ENCODE data around the gene WNT3. TPM values are rescaled to one million over a fixed set of nuclear protein-coding genes. Genes with fewer than 3 reads are reported as not detected.

Gene WNT3
- total and polyA plus RNA-seq, 2 donors (not counting 3 experiments of a cell fraction or from before 2014, with no cell fraction given) = 1.4 to 2.1 TPM

- TF ChIP-seq, protein P1, sequence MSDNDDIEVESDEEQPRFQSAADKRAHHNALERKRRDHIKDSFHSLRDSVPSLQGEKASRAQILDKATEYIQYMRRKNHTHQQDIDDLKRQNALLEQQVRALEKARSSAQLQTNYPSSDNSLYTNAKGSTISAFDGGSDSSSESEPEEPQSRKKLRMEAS (IDR thresholded peaks at IDR 0.05; ENCODE audit: insufficient read depth, insufficient read length) = no peak
- TF ChIP-seq POLR2AphosphoS5 (IDR thresholded peaks at IDR 0.05; ENCODE audit: insufficient read depth, low read depth, low read length) (no peak), POLR2A (IDR thresholded peaks at IDR 0.05; ENCODE audit: low read depth, low read length) (no peak), CTCF (IDR thresholded peaks at IDR 0.05; ENCODE audit: extremely low read depth in 1 of 2, insufficient read depth in 1 of 2, low read depth in 1 of 2, low read length in 2 of 2) (no peak), EZH2 (IDR thresholded peaks at IDR 0.05; ENCODE audit: borderline replicate concordance, low read depth, low read length, severe bottlenecking) (no peak), GATA2 (IDR thresholded peaks at IDR 0.05; ENCODE audit: insufficient read depth, insufficient read length, low read depth, low read length) (no peak), JUN (IDR thresholded peaks at IDR 0.05; ENCODE audit: borderline replicate concordance, insufficient read depth, insufficient read length, low read depth) (no peak), FOS (IDR thresholded peaks at IDR 0.05; ENCODE audit: borderline replicate concordance, insufficient read depth, low read length) (no peak), MYC (IDR thresholded peaks at IDR 0.05; ENCODE audit: low read depth, low read length) (no peak)
- no peak for DNase-seq (ENCODE audit: low read depth, low spot score)
- FAIRE-seq = no peak
- Histone ChIP-seq H3K36me3 (ENCODE audit: control insufficient read depth in 2 of 2, extremely low read depth in 1 of 2, insufficient read depth in 2 of 2, low read length in 2 of 2) (no peaks in the 10 kb centered on the region), H3K27me3 (ENCODE audit: control insufficient read depth in 2 of 2, insufficient read depth in 2 of 2, low read length in 2 of 2) (peaks cover 1 to 3% of the 10 kb centered on the region in 2 experiments), H3K79me2 (ENCODE audit: control insufficient read depth, insufficient read depth, low read length) (no peaks in the 10 kb centered on the region), H3K9ac (replicated peaks; ENCODE audit: extremely low read depth, insufficient read depth, low read length) (no peak overlapping the region), H3K4me1 (ENCODE audit: control insufficient read depth, extremely low read depth, insufficient read depth, low read length) (no peaks in the 10 kb centered on the region), H3K4me2 (ENCODE audit: insufficient read depth, low read length) (no peak overlapping the region), H3K27ac (ENCODE audit: insufficient read depth, low read depth, low read length) (no peak overlapping the region), H4K20me1 (replicated peaks; ENCODE audit: control insufficient read depth, extremely low read depth, insufficient read depth, low read length) (no peaks in the 10 kb centered on the region), H3K4me3 (replicated peaks in 1 of 3; ENCODE audit: insufficient read depth in 1 of 3, low read depth in 1 of 3, low read length in 3 of 3) (no peak overlapping the region), H3K9me1 (replicated peaks; ENCODE audit: control insufficient read depth, extremely low read depth, insufficient read depth, low read length) (no peaks in the 10 kb centered on the region), H3K9me3 (replicated peaks; ENCODE audit: control insufficient read depth, insufficient read depth, low read length) (no peaks in the 10 kb centered on the region), H2AFZ (ENCODE audit: low read depth, low read length) (no peak overlapping the region)
- ChIA-PET POLR2A (no interaction called here), CTCF (interaction anchor here (1.1 kb wide), 1 partner anchor 9 kb away, joined by 4 read pairs; no protein-coding TSS in a partner anchor)
- dilution Hi-C loops (cut with MboI; ENCODE audit: extremely low pct_ligation_motif_present, low sequenced_read_pairs) = no loop called here
- no TSS peak for BruUV-seq (replicated peaks)
- intact Hi-C loops (cut with micrococcal nuclease) = no loop called here
These were observed 15.7 kb downstream of the WNT3 start for GRCh38 chr17:46802800-46803199.

Data from endothelial cell of umbilical vein (primary cell).